COLO829 (cell line): ENCODE data around the gene AKTIP.
A peak's percentile ranks its signal among the peaks of the same experiment; 100 is the strongest.
"Not testable (repeated sequence)": the region's sequence is repeated elsewhere in the genome, so short reads cannot be mapped to it uniquely, and the experiment has no call there.

Source experiments
- DNase-seq: peaks from one replicate; pipeline ENCODE4 v3.0.0; 2012; ENCODE audit warnings: low spot score

Gene AKTIP

GRCh38 chr16:53515259-53515658 lies 12.2 kb upstream of the AKTIP start:
- no peak for DNase-seq

- not testable (repeated sequence) for DNase-seq
These were observed 9.8 kb upstream of the AKTIP start for GRCh38 chr16:53512795-53513194.

- DNase-seq = no peak
These were observed 8.6 kb upstream of the AKTIP start for GRCh38 chr16:53511403-53512280.

- no peak for DNase-seq
These were observed 8.0 kb upstream of the AKTIP start for GRCh38 chr16:53511084-53511402.

- DNase-seq = no peak
These were observed 7.7 kb upstream of the AKTIP start for GRCh38 chr16:53510704-53511070.

GRCh38 chr16:53509906-53510703 lies 7.1 kb upstream of the AKTIP start:
- peak; percentile 26 for DNase-seq

- no peak for DNase-seq
These were observed 4.6 kb upstream of the AKTIP start for GRCh38 chr16:53507464-53508179.

- DNase-seq = no peak
These were observed 3.2 kb upstream of the AKTIP start for GRCh38 chr16:53506254-53506653.

- no peak for DNase-seq
These were observed 1.7 kb upstream of the AKTIP start for GRCh38 chr16:53504665-53505064.

- DNase-seq = no peak
These were observed 1.1 kb upstream of the AKTIP start for GRCh38 chr16:53503991-53504663.

GRCh38 chr16:53503270-53503923 lies 388 bp upstream of the AKTIP start:
- DNase-seq = peak; percentile 93

GRCh38 chr16:53501216-53501859 lies 1.7 kb downstream of the AKTIP start:
- no peak for DNase-seq

- no peak for DNase-seq
These were observed 4.0 kb downstream of the AKTIP start for GRCh38 chr16:53498984-53499383.

- DNase-seq = no peak
These were observed 7.7 kb downstream of the AKTIP start for GRCh38 chr16:53495325-53495724.

GRCh38 chr16:53494636-53495035 lies 8.4 kb downstream of the AKTIP start:
- DNase-seq = no peak

GRCh38 chr16:53492503-53492902 lies 10.5 kb downstream of the AKTIP start:
- DNase-seq = no peak

- no peak for DNase-seq
These were observed 13.3 kb downstream of the AKTIP start for GRCh38 chr16:53489755-53490154.

GRCh38 chr16:53486230-53486629 lies 16.8 kb downstream of the AKTIP start:
- DNase-seq = no peak

- no peak for DNase-seq
These were observed 18.5 kb downstream of the AKTIP start for GRCh38 chr16:53484542-53484941.

- no peak for DNase-seq
These were observed 20.9 kb downstream of the AKTIP start for GRCh38 chr16:53482123-53482522.

GRCh38 chr16:53480394-53480793 lies 22.6 kb downstream of the AKTIP start:
- no peak for DNase-seq
